EL (cell line): ENCODE data around the gene AIG1.
"Not testable (repeated sequence)": the region's sequence is repeated elsewhere in the genome, so short reads cannot be mapped to it uniquely, and the experiment has no call there.

Experiments used
- DNase-seq: peaks from one replicate; pipeline ENCODE4 v3.0.0-alpha.2; 2016

Gene AIG1

GRCh38 chr6:143135325-143135724 is 74.6 kb downstream of the AIG1 start:
- no peak for DNase-seq

GRCh38 chr6:143135797-143136561 is 75.3 kb downstream of the AIG1 start:
- no peak for DNase-seq

- DNase-seq: peak; percentile 12
These were observed 76.0 kb downstream of the AIG1 start for GRCh38 chr6:143136647-143137046.

- no peak for DNase-seq
These were observed 78.6 kb downstream of the AIG1 start for GRCh38 chr6:143139239-143139784.

- not testable (repeated sequence) for DNase-seq
These were observed 79.2 kb downstream of the AIG1 start for GRCh38 chr6:143139884-143140283.

GRCh38 chr6:143140767-143141166 is 80.1 kb downstream of the AIG1 start:
- no peak for DNase-seq

- DNase-seq: peak; percentile 62
These were observed 80.8 kb downstream of the AIG1 start for GRCh38 chr6:143141442-143141841.

GRCh38 chr6:143146186-143146851 is 85.6 kb downstream of the AIG1 start:
- no peak for DNase-seq

GRCh38 chr6:143149771-143150170 is 89.1 kb downstream of the AIG1 start:
- DNase-seq: peak; percentile 47

- no peak for DNase-seq
These were observed 89.6 kb downstream of the AIG1 start for GRCh38 chr6:143150281-143150680.

- no peak for DNase-seq
These were observed 90.7 kb downstream of the AIG1 start for GRCh38 chr6:143151381-143151780.

GRCh38 chr6:143155681-143156080 is 95.0 kb downstream of the AIG1 start:
- DNase-seq: no peak

GRCh38 chr6:143157131-143157530 is 96.4 kb downstream of the AIG1 start:
- DNase-seq: peak; percentile 88

GRCh38 chr6:143158113-143158581 is 97.5 kb downstream of the AIG1 start:
- peak; percentile 60 for DNase-seq

GRCh38 chr6:143159001-143159400 is 98.3 kb downstream of the AIG1 start:
- DNase-seq: peak; percentile 20

- DNase-seq: peak; percentile 66
These were observed 99.3 kb downstream of the AIG1 start for GRCh38 chr6:143160015-143160414.

- peak; percentile 24 for DNase-seq
These were observed 99.9 kb downstream of the AIG1 start for GRCh38 chr6:143160439-143161220.

GRCh38 chr6:143163621-143164020 is 102.9 kb downstream of the AIG1 start:
- no peak for DNase-seq

- no peak for DNase-seq
These were observed 103.9 kb downstream of the AIG1 start for GRCh38 chr6:143164565-143165105.

- no peak for DNase-seq
These were observed 104.7 kb downstream of the AIG1 start for GRCh38 chr6:143165315-143165855.

- no peak for DNase-seq
These were observed 105.6 kb downstream of the AIG1 start for GRCh38 chr6:143166247-143166695.

- DNase-seq: no peak
These were observed 106.5 kb downstream of the AIG1 start for GRCh38 chr6:143167224-143167623.
